ENCODE data around the gene USP13.

USP13 gene

DNA sequence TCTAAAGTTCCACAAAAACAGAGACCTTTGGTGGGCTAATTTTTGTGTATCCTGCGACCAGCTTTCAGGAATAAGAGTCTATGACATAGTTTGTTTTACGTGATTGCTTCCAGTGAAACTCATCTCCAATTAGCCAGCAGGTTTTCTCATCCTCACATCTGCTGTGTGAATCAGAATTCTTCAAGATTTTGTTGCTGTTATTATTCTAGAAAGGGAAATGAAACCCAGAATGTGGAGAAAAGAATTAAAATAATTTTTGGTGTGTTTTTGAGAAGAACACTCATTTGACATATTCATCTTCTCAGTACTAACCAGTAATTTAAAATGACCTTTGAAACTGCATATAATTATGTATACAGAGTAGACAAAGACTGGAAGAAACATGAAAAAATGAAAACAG is 175.9 kb downstream of the USP13 start:
- no peak overlapping the region for H3K4me3 ChIP-seq (ENCODE audit: low read depth, low read length)
- no peak for TF ChIP-seq CTCF (IDR thresholded peaks at IDR 0.05; ENCODE audit: low read depth, low read length)

GRCh38 chr3:179829401-179829800 is 176.6 kb downstream of the USP13 start:
- H3K4me3 ChIP-seq (ENCODE audit: low read depth, low read length): no peak overlapping the region
- no peak for TF ChIP-seq CTCF (IDR thresholded peaks at IDR 0.05; ENCODE audit: low read depth, low read length)

DNA sequence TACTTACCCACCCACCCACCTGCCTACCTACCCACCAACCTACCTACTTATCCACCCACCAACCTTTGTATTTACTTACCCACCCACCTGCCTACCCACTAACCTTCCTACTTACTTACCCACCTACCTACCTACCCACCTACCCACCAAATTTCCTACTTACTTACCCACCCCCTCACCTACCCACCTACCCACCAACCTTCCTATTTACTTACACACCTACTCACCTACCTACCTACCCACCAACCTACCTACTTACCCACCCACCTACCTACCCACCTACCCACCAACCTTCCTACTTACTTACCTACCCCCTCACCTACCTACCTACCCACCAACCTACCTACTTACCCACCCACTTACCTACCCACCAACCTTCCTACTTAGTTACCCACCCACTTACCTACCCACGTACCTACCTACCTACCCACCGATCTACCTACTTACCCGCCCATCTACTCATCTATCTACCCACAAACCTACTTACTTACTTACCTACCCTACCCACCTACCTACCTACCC is 179.6 kb downstream of the USP13 start:
- no peak overlapping the region for H3K4me3 ChIP-seq (ENCODE audit: low read depth, low read length)
- no peak for TF ChIP-seq CTCF (IDR thresholded peaks at IDR 0.05; ENCODE audit: low read depth, low read length)

DNA sequence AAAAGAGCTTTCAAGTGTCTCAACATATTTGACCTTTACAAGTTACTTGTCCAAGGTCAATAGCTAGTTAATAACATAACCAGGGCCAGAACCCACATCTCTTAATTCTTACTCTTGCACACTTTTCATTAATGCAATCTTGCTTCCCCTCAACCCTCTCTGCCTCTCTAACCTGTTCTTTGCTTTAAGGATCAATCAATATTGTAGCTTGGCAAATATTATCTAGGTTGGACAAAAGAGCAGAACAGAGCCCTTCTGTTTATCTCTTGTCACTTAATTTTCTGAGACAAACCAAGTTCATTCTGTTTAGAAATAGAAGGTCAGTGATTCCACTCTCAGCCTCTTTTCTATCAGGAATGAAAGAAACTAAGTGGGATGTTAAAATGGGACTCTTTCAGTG is 180.5 kb downstream of the USP13 start:
- TF ChIP-seq CTCF (IDR thresholded peaks at IDR 0.05; ENCODE audit: low read depth, low read length): no peak
- H3K4me3 ChIP-seq (ENCODE audit: low read depth, low read length): no peak overlapping the region

DNA sequence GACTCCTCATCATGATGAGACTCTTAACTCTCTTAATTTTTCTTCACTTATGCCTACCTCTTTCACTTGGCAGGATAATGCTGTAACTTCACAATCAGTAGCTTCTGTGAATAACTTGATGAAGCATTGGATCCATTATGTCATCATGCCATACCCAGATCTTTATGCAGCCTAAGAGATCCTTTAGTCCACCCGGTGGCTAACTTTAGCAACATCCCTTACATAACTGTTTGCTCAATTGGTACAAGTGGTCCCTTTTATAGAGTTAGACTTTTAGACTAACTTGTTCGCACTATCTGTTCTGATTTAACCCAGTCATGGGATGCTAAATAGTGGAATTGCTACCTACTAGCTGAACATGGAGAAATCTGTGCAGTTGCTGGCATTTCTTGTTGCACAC is 184.5 kb downstream of the USP13 start:
- no peak overlapping the region for H3K4me3 ChIP-seq (ENCODE audit: low read depth, low read length)
- TF ChIP-seq CTCF (IDR thresholded peaks at IDR 0.05; ENCODE audit: low read depth, low read length): no peak
